ENCODE measurements around the gene NFE2L2. TPM values are rescaled to one million over a fixed set of nuclear protein-coding genes. Genes with fewer than 3 reads are reported as not detected.

The NFE2L2 gene
- total and polyA plus RNA-seq, 2 donors (not counting 3 experiments of a cell fraction or from before 2014, with no cell fraction given), result 57.1 to 66.2 TPM

DNA sequence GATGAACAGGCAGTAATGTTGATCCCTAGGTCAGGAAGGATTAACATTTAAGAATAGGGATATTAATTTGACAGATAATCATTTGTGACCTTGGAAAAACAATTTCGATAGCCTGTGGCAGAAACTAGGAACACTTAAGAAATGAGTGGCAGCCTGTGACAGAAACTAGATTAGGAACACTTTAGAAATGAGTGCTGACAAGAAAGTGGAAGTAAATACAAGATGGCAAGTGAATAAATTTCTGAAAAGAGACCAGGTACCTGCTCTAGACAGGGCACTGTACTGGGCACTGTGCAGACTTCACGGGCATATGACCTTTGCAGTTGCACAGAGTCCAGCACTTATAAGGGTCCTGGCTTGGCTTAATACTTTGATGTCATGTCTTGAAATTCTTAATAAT is 57.4 kb downstream of the NFE2L2 start:
- H3K79me2 ChIP-seq (ENCODE audit: control insufficient read depth, insufficient read depth, low read length), result peaks cover 8% of the 10 kb centered on the region
- H3K36me3 ChIP-seq (ENCODE audit: control insufficient read depth in 2 of 2, extremely low read depth in 1 of 2, insufficient read depth in 2 of 2, low read length in 2 of 2), result no peaks in the 10 kb centered on the region
- no peak overlapping the region for H3K27ac ChIP-seq (ENCODE audit: insufficient read depth, low read depth, low read length)
- H3K9ac ChIP-seq (replicated peaks; ENCODE audit: extremely low read depth, insufficient read depth, low read length), result no peak overlapping the region
- H3K4me3 ChIP-seq (replicated peaks in 1 of 3; ENCODE audit: insufficient read depth in 1 of 3, low read depth in 1 of 3, low read length in 3 of 3), result no peak overlapping the region
- no peaks in the 10 kb centered on the region for H4K20me1 ChIP-seq (replicated peaks; ENCODE audit: control insufficient read depth, extremely low read depth, insufficient read depth, low read length)
- dilution Hi-C loops (cut with MboI; ENCODE audit: extremely low pct_ligation_motif_present, low sequenced_read_pairs), result no loop called here
- no peak overlapping the region for H2AFZ ChIP-seq (ENCODE audit: low read depth, low read length)
- ChIA-PET POLR2A (no interaction called here), CTCF (no interaction called here)
- no peak for DNase-seq (ENCODE audit: low read depth, low spot score)
- no peak for TF ChIP-seq JUN (IDR thresholded peaks at IDR 0.05; ENCODE audit: borderline replicate concordance, insufficient read depth, insufficient read length, low read depth)
- no peak for TF ChIP-seq GATA2 (IDR thresholded peaks at IDR 0.05; ENCODE audit: insufficient read depth, insufficient read length, low read depth, low read length)
- TF ChIP-seq, protein P1, sequence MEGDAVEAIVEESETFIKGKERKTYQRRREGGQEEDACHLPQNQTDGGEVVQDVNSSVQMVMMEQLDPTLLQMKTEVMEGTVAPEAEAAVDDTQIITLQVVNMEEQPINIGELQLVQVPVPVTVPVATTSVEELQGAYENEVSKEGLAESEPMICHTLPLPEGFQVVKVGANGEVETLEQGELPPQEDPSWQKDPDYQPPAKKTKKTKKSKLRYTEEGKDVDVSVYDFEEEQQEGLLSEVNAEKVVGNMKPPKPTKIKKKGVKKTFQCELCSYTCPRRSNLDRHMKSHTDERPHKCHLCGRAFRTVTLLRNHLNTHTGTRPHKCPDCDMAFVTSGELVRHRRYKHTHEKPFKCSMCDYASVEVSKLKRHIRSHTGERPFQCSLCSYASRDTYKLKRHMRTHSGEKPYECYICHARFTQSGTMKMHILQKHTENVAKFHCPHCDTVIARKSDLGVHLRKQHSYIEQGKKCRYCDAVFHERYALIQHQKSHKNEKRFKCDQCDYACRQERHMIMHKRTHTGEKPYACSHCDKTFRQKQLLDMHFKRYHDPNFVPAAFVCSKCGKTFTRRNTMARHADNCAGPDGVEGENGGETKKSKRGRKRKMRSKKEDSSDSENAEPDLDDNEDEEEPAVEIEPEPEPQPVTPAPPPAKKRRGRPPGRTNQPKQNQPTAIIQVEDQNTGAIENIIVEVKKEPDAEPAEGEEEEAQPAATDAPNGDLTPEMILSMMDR (IDR thresholded peaks at IDR 0.05; ENCODE audit: extremely low read depth in 1 of 2, insufficient read depth in 1 of 2, low read depth in 1 of 2, low read length in 2 of 2), result no peak
- no peak for TF ChIP-seq MYC (IDR thresholded peaks at IDR 0.05; ENCODE audit: low read depth, low read length)
- peaks cover 11% of the 10 kb centered on the region for H3K4me1 ChIP-seq (ENCODE audit: control insufficient read depth, extremely low read depth, insufficient read depth, low read length)
- H3K9me1 ChIP-seq (replicated peaks; ENCODE audit: control insufficient read depth, extremely low read depth, insufficient read depth, low read length), result no peaks in the 10 kb centered on the region
- intact Hi-C loops (cut with micrococcal nuclease), result no loop called here
- BruUV-seq (replicated peaks), result no TSS peak
- no peaks in the 10 kb centered on the region for H3K27me3 ChIP-seq (ENCODE audit: control insufficient read depth in 2 of 2, insufficient read depth in 2 of 2, low read length in 2 of 2)
- no peaks in the 10 kb centered on the region for H3K9me3 ChIP-seq (replicated peaks; ENCODE audit: control insufficient read depth, insufficient read depth, low read length)
- no peak for FAIRE-seq
- no peak overlapping the region for H3K4me2 ChIP-seq (ENCODE audit: insufficient read depth, low read length)

DNA sequence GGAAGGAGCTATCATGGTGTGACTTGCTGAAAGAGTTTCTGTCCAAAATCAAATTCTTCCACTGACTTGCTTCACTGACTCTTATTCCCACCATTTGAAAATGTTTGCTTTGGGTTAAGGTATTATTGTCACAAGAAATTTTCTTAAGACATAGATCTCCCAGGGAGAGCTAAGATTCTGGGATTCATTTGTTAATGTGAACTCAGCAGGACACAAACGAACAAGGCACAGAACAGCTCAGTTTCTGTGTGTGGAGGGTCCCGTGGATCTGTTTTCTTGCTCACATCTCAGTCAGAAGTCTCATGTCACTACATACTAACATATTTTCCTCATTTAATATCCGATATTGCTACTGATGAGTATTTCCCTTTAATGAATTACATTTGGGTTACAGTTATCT is 60.1 kb downstream of the NFE2L2 start:
- POLR2A ChIA-PET, result no interaction called here

More for the DNA sequence above, 60.1 kb downstream of the NFE2L2 start:
- Histone ChIP-seq H3K27ac (ENCODE audit: insufficient read depth, low read depth, low read length) (no peak overlapping the region), H4K20me1 (replicated peaks; ENCODE audit: control insufficient read depth, extremely low read depth, insufficient read depth, low read length) (no peaks in the 10 kb centered on the region), H3K79me2 (ENCODE audit: control insufficient read depth, insufficient read depth, low read length) (no peaks in the 10 kb centered on the region), H3K4me2 (ENCODE audit: insufficient read depth, low read length) (no peak overlapping the region), H3K9ac (replicated peaks; ENCODE audit: extremely low read depth, insufficient read depth, low read length) (no peak overlapping the region), H3K36me3 (ENCODE audit: control insufficient read depth in 2 of 2, extremely low read depth in 1 of 2, insufficient read depth in 2 of 2, low read length in 2 of 2) (no peaks in the 10 kb centered on the region), H2AFZ (ENCODE audit: low read depth, low read length) (no peak overlapping the region), H3K9me3 (replicated peaks; ENCODE audit: control insufficient read depth, insufficient read depth, low read length) (no peaks in the 10 kb centered on the region), H3K27me3 (ENCODE audit: control insufficient read depth in 2 of 2, insufficient read depth in 2 of 2, low read length in 2 of 2) (no peaks in the 10 kb centered on the region), H3K4me1 (ENCODE audit: control insufficient read depth, extremely low read depth, insufficient read depth, low read length) (no peaks in the 10 kb centered on the region), H3K4me3 (replicated peaks in 1 of 3; ENCODE audit: insufficient read depth in 1 of 3, low read depth in 1 of 3, low read length in 3 of 3) (no peak overlapping the region), H3K9me1 (replicated peaks; ENCODE audit: control insufficient read depth, extremely low read depth, insufficient read depth, low read length) (no peaks in the 10 kb centered on the region)
- TF ChIP-seq POLR2AphosphoS5 (IDR thresholded peaks at IDR 0.05; ENCODE audit: insufficient read depth, low read depth, low read length) (no peak), EZH2 (IDR thresholded peaks at IDR 0.05; ENCODE audit: borderline replicate concordance, low read depth, low read length, severe bottlenecking) (no peak), MYC (IDR thresholded peaks at IDR 0.05; ENCODE audit: low read depth, low read length) (no peak), GATA2 (IDR thresholded peaks at IDR 0.05; ENCODE audit: insufficient read depth, insufficient read length, low read depth, low read length) (no peak), POLR2A (IDR thresholded peaks at IDR 0.05; ENCODE audit: low read depth, low read length) (no peak), FOS (IDR thresholded peaks at IDR 0.05; ENCODE audit: borderline replicate concordance, insufficient read depth, low read length) (no peak), JUN (IDR thresholded peaks at IDR 0.05; ENCODE audit: borderline replicate concordance, insufficient read depth, insufficient read length, low read depth) (no peak)
- TF ChIP-seq, protein P2, sequence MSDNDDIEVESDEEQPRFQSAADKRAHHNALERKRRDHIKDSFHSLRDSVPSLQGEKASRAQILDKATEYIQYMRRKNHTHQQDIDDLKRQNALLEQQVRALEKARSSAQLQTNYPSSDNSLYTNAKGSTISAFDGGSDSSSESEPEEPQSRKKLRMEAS (IDR thresholded peaks at IDR 0.05; ENCODE audit: insufficient read depth, insufficient read length), result no peak
- TF ChIP-seq, protein P1 (IDR thresholded peaks at IDR 0.05; ENCODE audit: extremely low read depth in 1 of 2, insufficient read depth in 1 of 2, low read depth in 1 of 2, low read length in 2 of 2), result no peak
- intact Hi-C loops (cut with micrococcal nuclease) (no loop called here), dilution Hi-C loops (cut with MboI; ENCODE audit: extremely low pct_ligation_motif_present, low sequenced_read_pairs) (no loop called here)
- CTCF ChIA-PET, result interaction anchor here (0.6 to 1.2 kb wide), 3 partner anchors 10 to 59 kb away, joined by 3 read pairs; no protein-coding TSS in a partner anchor
- FAIRE-seq (no peak), DNase-seq (ENCODE audit: low read depth, low spot score) (no peak)
- BruUV-seq (replicated peaks), result no TSS peak
